Fibroblast of skin of abdomen (primary cell): ENCODE results near the gene NPW.
A peak's percentile ranks its signal among the peaks of the same experiment; 100 is the strongest.

Experiments
- DNase-seq: peaks from one replicate; pipeline ENCODE4 v3.0.0-alpha.2; 2013

NPW gene

GRCh38 chr16:2037115-2037514 is 17.5 kb downstream of the NPW start:
- DNase-seq = no peak

DNA sequence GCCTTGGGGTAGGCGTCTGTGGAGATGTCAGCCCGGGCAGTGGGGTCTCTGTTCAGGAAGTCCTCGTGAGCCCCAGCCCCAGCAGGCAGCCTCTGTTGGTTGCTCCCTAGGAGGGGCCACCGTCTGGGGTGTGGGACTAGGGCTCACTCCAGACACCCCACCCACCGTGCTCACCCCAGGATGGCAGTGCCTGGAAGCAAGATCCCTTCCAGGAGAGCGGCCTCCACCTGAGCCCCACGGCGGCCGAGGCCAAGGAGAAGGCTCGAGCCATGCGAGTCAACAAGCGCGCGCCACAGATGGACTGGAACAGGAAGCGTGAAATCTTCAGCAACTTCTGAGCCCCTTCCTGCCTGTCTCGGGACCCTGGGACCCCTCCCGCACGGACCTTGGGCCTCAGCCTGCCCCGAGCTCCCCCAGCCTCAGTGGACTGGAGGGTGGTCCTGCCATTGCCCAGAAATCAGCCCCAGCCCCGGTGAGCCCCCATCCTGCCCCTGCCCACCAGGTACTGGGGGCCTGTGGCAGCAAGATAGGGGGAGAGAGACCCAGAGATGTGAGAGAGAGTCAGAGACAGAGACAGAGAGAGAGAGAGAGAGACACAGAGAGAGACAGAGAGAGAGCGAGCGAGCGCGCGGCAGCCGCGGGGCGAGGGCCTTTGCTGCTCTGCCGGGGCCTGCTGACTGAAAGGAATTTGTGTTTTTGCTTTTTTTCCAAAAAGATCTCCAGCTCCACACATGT is 18.2 kb downstream of the NPW start:
- DNase-seq = peak; percentile 73

- peak; percentile 25 for DNase-seq
Measured at GRCh38 chr16:2038382-2039231, 19.0 kb downstream of the NPW start.

- peak; percentile 88 for DNase-seq
Measured at GRCh38 chr16:2039274-2040031, 19.9 kb downstream of the NPW start.

DNA sequence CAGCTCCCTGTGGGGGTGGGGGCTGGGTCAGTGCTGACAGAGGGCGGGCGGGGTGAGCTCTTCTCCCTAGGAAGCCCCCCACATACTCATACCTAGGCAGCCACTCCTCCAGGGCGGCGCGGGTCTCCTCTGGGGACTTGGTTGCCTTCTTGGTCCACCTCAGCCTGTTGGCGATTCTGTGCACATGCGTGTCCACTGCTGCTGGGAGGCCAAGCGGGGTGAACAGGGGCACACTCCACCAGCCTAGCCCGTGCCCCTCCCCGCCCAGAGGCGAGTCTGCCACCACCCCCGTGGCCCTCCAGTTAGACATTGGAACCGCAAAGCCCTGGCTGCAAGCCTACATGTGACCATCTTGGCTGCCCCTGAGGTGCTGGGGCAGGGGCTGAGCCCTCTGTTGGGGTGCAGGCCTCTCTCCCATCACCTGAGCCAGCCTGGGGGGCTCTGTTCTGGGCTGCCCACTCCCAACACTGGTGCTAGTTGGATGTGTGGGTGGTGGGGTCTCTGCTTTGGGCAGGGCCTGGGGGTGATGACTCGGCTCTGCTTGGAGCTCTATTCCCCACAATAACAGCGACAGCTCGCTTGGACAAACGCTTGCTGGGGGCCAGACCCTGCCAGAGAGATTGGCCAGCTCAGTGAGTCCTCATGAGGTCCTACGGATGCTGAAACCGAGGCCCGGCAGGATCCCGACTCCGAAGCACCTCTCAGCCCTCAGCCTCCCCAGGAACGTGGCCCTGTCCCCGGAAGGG is 20.6 kb downstream of the NPW start:
- DNase-seq = no peak

DNA sequence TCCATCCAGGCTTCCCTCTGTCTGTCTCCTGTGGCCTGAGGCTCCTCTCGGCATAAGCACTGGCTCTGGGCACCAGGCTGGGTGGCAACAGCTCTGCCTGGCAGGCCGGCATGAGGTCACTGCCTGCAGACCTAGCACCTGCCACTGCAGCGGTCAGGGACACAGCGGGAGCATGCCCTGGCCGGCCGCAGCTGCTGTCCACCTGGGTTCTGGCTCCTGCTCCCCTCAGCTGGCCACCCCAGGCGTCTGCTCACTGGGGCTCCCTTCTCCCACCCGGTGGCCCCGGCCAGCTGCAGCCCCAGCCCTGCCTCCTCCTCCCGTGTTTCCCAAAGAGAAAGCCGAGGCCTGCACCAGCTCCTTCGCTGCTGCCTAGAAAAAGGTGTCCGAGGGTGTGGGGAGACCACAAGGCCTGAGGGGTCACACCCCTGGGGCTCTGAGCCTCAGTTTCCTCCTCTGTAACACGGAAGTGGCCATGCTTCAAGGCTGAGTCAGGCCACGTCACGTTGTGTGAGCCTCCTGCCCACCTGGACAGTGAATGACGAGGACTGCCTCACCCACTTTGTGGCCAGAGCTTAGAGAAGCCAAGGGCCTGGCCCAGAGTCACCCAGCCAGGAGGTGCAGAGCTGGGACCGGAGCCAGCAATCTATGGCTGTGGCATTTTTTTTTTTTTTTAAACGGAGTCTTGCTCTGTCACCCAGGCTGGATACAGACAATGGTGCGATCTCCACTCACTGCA is 21.4 kb downstream of the NPW start:
- no peak for DNase-seq

- DNase-seq = no peak
Measured at GRCh38 chr16:2042171-2042985, 22.8 kb downstream of the NPW start.

DNA sequence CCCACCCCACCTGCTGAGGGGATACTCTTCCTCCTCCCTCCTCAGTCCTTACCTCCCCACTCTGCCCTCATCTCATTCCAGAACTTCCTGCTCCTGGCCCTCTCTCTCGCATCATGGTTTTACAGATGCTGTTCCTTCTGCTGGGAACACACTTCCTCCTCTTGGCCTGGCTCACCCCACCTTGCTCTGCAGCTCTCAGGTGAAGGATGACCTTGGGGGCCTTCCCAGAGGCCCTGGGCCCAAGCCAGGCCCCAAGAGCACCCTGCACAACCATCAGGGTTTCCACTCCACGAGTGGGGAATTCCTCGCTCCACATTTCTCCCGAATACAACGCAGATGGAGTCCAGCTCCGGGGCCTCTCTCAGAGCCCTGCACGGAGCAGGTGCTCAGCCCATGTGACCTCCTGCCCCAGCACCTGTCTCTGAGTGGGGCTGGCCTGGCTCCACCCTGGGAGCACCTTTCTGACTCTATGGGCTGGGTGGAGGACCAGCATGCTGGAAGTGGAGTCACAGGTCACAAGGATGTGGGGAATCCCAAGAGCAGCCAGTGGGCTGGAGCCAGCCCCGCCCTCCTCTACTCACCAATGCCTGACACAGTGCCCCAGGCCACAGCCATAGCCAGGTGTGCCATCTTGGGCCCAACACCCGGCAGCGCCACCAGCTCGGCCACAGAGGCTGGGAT is 23.5 kb downstream of the NPW start:
- no peak for DNase-seq

GRCh38 chr16:2043667-2044451 is 24.3 kb downstream of the NPW start:
- DNase-seq = no peak

GRCh38 chr16:2044541-2044940 is 25.0 kb downstream of the NPW start:
- no peak for DNase-seq

GRCh38 chr16:2045965-2046892 is 26.6 kb downstream of the NPW start:
- DNase-seq = no peak

DNA sequence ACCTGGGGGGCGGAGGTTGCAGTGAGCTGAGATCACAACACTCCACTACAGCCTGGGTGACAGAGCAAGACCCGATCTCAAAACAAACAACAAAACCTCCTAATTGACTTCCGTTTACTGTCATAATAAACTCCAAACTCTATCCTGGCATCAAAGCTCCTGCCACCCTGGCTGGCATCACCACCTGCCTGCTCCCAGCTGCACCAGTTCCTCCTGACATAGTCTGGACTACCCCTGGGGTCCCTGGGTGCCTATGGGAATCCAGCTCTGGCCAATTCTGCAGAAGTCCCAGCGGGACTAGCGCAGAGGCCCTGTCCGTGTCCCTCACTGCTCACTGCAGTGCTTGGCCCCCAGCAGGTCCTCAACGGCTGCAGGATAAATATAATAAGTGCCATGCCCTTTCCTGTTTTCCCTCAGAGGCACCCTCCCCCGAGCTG is 27.3 kb downstream of the NPW start:
- DNase-seq = no peak

DNA sequence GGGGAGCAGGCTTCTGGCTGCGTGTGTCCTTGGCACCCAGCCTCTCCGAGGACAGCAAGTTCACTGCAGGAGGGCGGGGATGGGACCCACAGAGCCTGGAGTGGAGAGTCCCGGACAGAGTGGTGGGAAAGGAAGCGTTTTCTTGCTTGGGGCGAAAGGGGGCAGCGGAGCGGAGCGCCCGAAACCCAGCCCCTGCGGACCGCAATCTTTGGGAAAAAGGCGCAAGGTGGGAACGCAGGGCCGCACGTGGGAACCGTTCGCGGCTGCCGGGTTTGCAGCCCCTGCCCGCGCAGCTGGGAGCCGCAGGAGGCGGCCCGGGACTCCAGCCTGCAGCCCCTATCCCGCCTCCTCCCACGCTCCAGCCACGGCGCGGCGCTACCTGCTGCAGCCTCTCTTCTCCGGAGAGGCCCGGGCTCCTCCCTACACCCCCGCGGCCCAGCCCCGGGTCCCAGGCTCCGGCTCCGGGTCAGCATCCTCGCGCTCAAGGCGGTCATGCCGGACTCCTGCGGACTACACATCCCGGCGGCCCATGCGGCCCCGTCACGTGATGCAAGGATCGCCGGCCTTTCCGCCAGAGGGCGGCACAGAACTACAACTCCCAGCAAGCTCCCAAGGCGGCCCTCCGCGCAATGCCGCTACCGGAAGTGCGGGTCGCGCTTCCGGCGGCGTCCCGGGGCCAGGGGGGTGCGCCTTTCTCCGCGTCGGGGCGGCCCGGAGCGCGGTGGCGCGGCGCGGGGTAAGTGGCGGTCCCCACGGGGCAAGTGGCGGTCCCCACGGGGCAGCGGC is 27.9 kb downstream of the NPW start, which contains the start of the genes NTHL1 and TSC2:
TSS of gene NTHL1 (minus strand) at position 505 of the 786 bp plus-strand sequence. CDS start at position 494, 11 bp downstream.
TSS of gene TSC2 (plus strand) at position 656 of the 786 bp plus-strand sequence. CDS start 631 bp downstream, outside the sequence.
- DNase-seq = peak; percentile 93

DNA sequence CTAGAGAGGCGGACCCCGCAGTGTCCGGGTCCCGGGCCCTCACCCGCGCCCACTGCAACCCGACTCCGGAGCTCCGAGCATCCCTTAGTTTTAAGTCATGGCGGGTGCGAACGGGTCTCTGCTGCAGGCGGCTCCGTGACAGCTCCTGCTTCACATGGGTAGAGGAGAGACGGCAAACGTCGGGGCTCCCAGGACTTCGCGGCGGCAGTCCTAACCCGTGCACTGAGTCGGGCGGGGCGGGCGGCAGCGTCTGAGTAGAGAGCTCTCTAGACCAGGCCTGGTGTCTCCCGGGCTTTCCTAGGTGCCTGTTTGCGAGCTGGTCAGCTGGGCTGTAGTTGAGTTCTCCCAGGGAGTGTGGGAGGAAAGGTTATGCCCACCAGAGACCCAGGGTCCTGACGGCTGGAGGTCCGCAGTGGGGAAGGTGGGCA is 28.5 kb downstream of the NPW start:
- DNase-seq = no peak

DNA sequence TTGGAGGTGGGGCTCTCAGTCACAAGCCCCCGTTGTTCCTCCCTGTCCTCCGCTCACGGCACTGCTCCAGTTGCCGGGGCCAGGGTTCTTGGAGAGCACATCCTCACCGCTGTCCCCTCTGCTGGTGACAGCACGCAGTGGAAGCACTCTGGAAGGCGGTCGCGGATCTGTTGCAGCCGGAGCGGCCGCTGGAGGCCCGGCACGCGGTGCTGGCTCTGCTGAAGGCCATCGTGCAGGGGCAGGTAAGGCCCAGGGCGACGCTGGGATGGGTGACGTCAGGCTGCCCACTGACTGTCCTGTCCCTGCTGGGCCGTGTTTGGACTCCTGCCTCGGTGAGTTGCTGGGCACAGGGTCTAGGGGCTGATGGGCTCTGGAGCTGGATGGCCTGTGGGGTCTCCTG is 33.6 kb downstream of the NPW start:
- DNase-seq = no peak

DNA sequence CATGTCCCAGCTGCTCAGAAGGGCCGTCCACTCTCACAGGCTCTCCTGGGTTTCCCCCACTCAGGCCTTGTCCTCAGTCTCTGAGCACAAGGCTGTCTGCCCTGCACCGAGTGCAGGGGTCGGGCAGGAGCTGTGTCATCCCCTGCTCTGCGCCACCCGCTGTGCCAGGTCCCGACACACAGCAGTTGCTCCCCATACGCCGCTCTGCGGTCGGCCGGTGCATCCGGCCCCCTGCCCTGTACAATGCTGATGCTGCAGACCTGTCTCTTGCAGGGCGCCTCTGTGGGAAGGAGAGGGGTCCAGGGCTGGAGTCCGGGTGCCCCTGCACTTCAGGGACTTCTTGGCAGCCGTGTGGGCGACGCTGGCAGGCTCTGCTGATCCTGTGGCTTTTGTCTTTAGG is 34.3 kb downstream of the NPW start:
- no peak for DNase-seq
